CD4-positive, CD25-positive, alpha-beta regulatory T cell (primary cell): ENCODE data around the gene RNF213. TPM values are rescaled to one million over a fixed set of nuclear protein-coding genes. Genes with fewer than 3 reads are reported as not detected.

ENCODE experiments used
- ATAC-seq, 2 donors: fragments of 150-1000 bp; cut with Tn5 transposase; one replicate each; pipeline ENCODE4 v1.10.0; 2021; ENCODE audit warnings: low read depth in 2 of 2, moderate number of reproducible peaks in 2 of 2, moderate library complexity in 1 of 2
- DNase-seq, 3 donors: peaks; one replicate each; pipeline versions ENCODE4 v3.0.0 to v3.0.0-alpha.2; 2012 to 2022; ENCODE audit warnings: mixed read lengths in 1 of 3
- H3K27ac ChIP-seq: one replicate; pipeline ENCODE4 v1.7.0; 2013; ENCODE audit warnings: mild to moderate bottlenecking, low read length; ENCODE audit not compliant: insufficient read depth, poor library complexity, severe bottlenecking
- H3K27me3 ChIP-seq: one replicate; pipeline ENCODE4 v1.7.0; 2013; ENCODE audit warnings: low read length; ENCODE audit not compliant: control insufficient read depth, insufficient read depth
- H3K36me3 ChIP-seq: one replicate; pipeline ENCODE4 v1.7.0; 2013; ENCODE audit warnings: mild to moderate bottlenecking, low read length, moderate library complexity; ENCODE audit not compliant: control insufficient read depth, insufficient read depth
- H3K4me1 ChIP-seq: 2 replicates; pipeline ENCODE4 v1.7.0; 2013; ENCODE audit warnings: mild to moderate bottlenecking, low read length; ENCODE audit not compliant: insufficient read depth, control insufficient read depth, poor library complexity, severe bottlenecking
- H3K4me3 ChIP-seq: one replicate; pipeline ENCODE4 v1.7.0; 2013; ENCODE audit warnings: low read depth, mild to moderate bottlenecking, low read length, moderate library complexity
- H3K9me3 ChIP-seq, 2 experiments: 1 replicate in 1 of 2; 2 replicates in 1 of 2; pipeline ENCODE4 v1.7.0; 2013; ENCODE audit warnings: low read length in 2 of 2, mild to moderate bottlenecking in 1 of 2, moderate library complexity in 1 of 2; ENCODE audit not compliant: control insufficient read depth in 2 of 2
- H3K27ac Mint-ChIP-seq, 3 donors: one replicate each; pipeline ENCODE4 v1.8.0; 2020 to 2022; ENCODE audit warnings: mild to moderate bottlenecking in 3 of 3, mixed read lengths in 3 of 3, moderate library complexity in 2 of 3
- H3K27me3 Mint-ChIP-seq: one replicate; pipeline ENCODE4 v1.8.0; 2022; ENCODE audit warnings: mild to moderate bottlenecking, mixed read lengths
- H3K36me3 Mint-ChIP-seq: one replicate; pipeline ENCODE4 v1.8.0; 2020; ENCODE audit warnings: mixed read lengths
- H3K4me1 Mint-ChIP-seq, 4 donors: one replicate each; pipeline ENCODE4 v1.8.0; 2020 to 2022; ENCODE audit warnings: mixed read lengths in 4 of 4, mild to moderate bottlenecking in 1 of 4
- H3K4me3 Mint-ChIP-seq, 4 donors: one replicate each; pipeline ENCODE4 v1.8.0; 2020 to 2022; ENCODE audit warnings: mild to moderate bottlenecking in 4 of 4, mixed read lengths in 4 of 4, moderate library complexity in 3 of 4
- H3K9me3 Mint-ChIP-seq, 7 donors: one replicate each; pipeline ENCODE4 v1.8.0; 2020 to 2022; ENCODE audit warnings: mixed read lengths in 7 of 7, mild to moderate bottlenecking in 3 of 7, moderate library complexity in 2 of 7
- polyA plus RNA-seq, 4 donors: library from polyadenylated mRNA; unstranded; fragments of 300-500 nt; fragmentation: Illumina TruSeq; gene quantifications; one replicate each; pipeline ENCODE4 v1.2.3, GENCODE V29; 2021
- total RNA-seq: library from RNA; stranded (reverse); gene quantifications from one replicate; pipeline ENCODE4 v1.2.3, GENCODE V29; 2022

The RNF213 gene
- total and polyA plus RNA-seq, 5 donors from 2014 or later, result 27.6 to 666 (median 32.4) TPM

GRCh38 chr17:80364091-80364691 lies 103.5 kb downstream of the RNF213 start:
- no peaks in the 10 kb centered on the region for H3K27me3 ChIP-seq
- H3K4me1 ChIP-seq, result no peaks in the 10 kb centered on the region
- no peak overlapping the region for H3K4me3 Mint-ChIP-seq
- ATAC-seq (peak; percentile 7 to 28), DNase-seq (no peak)
- no peaks in the 10 kb centered on the region for H3K9me3 ChIP-seq
- no peaks in the 10 kb centered on the region for H3K4me1 Mint-ChIP-seq
- H3K27me3 Mint-ChIP-seq, result no peaks in the 10 kb centered on the region
- H3K27ac ChIP-seq, result no peak overlapping the region
- H3K9me3 Mint-ChIP-seq, result no peaks in the 10 kb centered on the region
- no peak overlapping the region for H3K4me3 ChIP-seq
- peak overlapping the region in 1 of 3 donors; percentile 43 for H3K27ac Mint-ChIP-seq
- H3K36me3 ChIP-seq, result peaks cover 95% of the 10 kb centered on the region
- H3K36me3 Mint-ChIP-seq, result peaks cover 50% of the 10 kb centered on the region

- Mint-ChIP-seq H3K27me3 (no peaks in the 10 kb centered on the region), H3K36me3 (peaks cover 45% of the 10 kb centered on the region), H3K27ac (no peak overlapping the region), H3K4me3 (no peak overlapping the region), H3K9me3 (no peaks in the 10 kb centered on the region), H3K4me1 (peaks cover 0 to 4% (median 0%) of the 10 kb centered on the region in 4 donors)
- Histone ChIP-seq H3K4me3 (no peak overlapping the region), H3K4me1 (no peaks in the 10 kb centered on the region), H3K27me3 (no peaks in the 10 kb centered on the region), H3K27ac (no peak overlapping the region), H3K9me3 (no peaks in the 10 kb centered on the region), H3K36me3 (peaks cover 95% of the 10 kb centered on the region)
- ATAC-seq, result no peak
- no peak for DNase-seq
Observed at GRCh38 chr17:80365001-80365965, 104.6 kb downstream of the RNF213 start.

- Mint-ChIP-seq H3K36me3 (peaks cover 42% of the 10 kb centered on the region), H3K9me3 (no peaks in the 10 kb centered on the region), H3K27ac (no peak overlapping the region), H3K4me1 (peaks cover 0 to 4% (median 0%) of the 10 kb centered on the region in 4 donors), H3K27me3 (no peaks in the 10 kb centered on the region), H3K4me3 (no peak overlapping the region)
- no peak overlapping the region for H3K27ac ChIP-seq
- no peaks in the 10 kb centered on the region for H3K9me3 ChIP-seq
- ATAC-seq, result no peak
- H3K4me1 ChIP-seq, result no peaks in the 10 kb centered on the region
- peaks cover 94% of the 10 kb centered on the region for H3K36me3 ChIP-seq
- H3K27me3 ChIP-seq, result no peaks in the 10 kb centered on the region
- no peak overlapping the region for H3K4me3 ChIP-seq
- no peak for DNase-seq
Observed at GRCh38 chr17:80365983-80366382, 105.3 kb downstream of the RNF213 start.

GRCh38 chr17:80367503-80367902 lies 106.9 kb downstream of the RNF213 start:
- Mint-ChIP-seq H3K9me3 (no peaks in the 10 kb centered on the region), H3K27me3 (no peaks in the 10 kb centered on the region), H3K36me3 (peaks cover 40% of the 10 kb centered on the region), H3K4me1 (peaks cover 0 to 4% (median 1%) of the 10 kb centered on the region in 4 donors), H3K4me3 (no peak overlapping the region), H3K27ac (no peak overlapping the region)
- Histone ChIP-seq H3K4me1 (no peaks in the 10 kb centered on the region), H3K36me3 (peaks cover 93% of the 10 kb centered on the region), H3K9me3 (no peaks in the 10 kb centered on the region), H3K27me3 (no peaks in the 10 kb centered on the region), H3K4me3 (no peak overlapping the region), H3K27ac (no peak overlapping the region)
- DNase-seq (no peak), ATAC-seq (no peak)

- no peaks in the 10 kb centered on the region for H3K9me3 ChIP-seq
- DNase-seq (no peak), ATAC-seq (no peak)
- Mint-ChIP-seq H3K4me3 (no peak overlapping the region), H3K9me3 (no peaks in the 10 kb centered on the region), H3K27ac (peak overlapping the region in 1 of 3 donors; percentile 35), H3K27me3 (no peaks in the 10 kb centered on the region), H3K4me1 (peaks cover 0 to 4% (median 1%) of the 10 kb centered on the region in 4 donors), H3K36me3 (peaks cover 46% of the 10 kb centered on the region)
- H3K4me1 ChIP-seq, result no peaks in the 10 kb centered on the region
- no peaks in the 10 kb centered on the region for H3K27me3 ChIP-seq
- H3K36me3 ChIP-seq, result peaks cover 91% of the 10 kb centered on the region
- H3K27ac ChIP-seq, result no peak overlapping the region
- no peak overlapping the region for H3K4me3 ChIP-seq
Observed at GRCh38 chr17:80371196-80371595, 110.5 kb downstream of the RNF213 start.

- no peak for DNase-seq
- H3K4me1 Mint-ChIP-seq, result peaks cover 0 to 4% (median 1%) of the 10 kb centered on the region in 4 donors
- no peaks in the 10 kb centered on the region for H3K9me3 Mint-ChIP-seq
- no peak overlapping the region for H3K4me3 ChIP-seq
- ATAC-seq, result no peak
- peaks cover 51% of the 10 kb centered on the region for H3K36me3 Mint-ChIP-seq
- no peaks in the 10 kb centered on the region for H3K4me1 ChIP-seq
- H3K36me3 ChIP-seq, result peaks cover 92% of the 10 kb centered on the region
- H3K27me3 Mint-ChIP-seq, result no peaks in the 10 kb centered on the region
- H3K9me3 ChIP-seq, result no peaks in the 10 kb centered on the region
- no peak overlapping the region for H3K27ac ChIP-seq
- peak overlapping the region in 1 of 3 donors; percentile 43 for H3K27ac Mint-ChIP-seq
- no peak overlapping the region for H3K4me3 Mint-ChIP-seq
- no peaks in the 10 kb centered on the region for H3K27me3 ChIP-seq
Observed at GRCh38 chr17:80372456-80372855, 111.8 kb downstream of the RNF213 start.

GRCh38 chr17:80372922-80373570 lies 112.4 kb downstream of the RNF213 start:
- Mint-ChIP-seq H3K27me3 (no peaks in the 10 kb centered on the region), H3K4me1 (peaks cover 0 to 4% (median 1%) of the 10 kb centered on the region in 4 donors), H3K36me3 (peaks cover 52% of the 10 kb centered on the region), H3K4me3 (no peak overlapping the region), H3K9me3 (peaks cover 0 to 1% (median 0%) of the 10 kb centered on the region in 7 donors), H3K27ac (peak overlapping the region in 1 of 3 donors; percentile 43)
- Histone ChIP-seq H3K27me3 (no peaks in the 10 kb centered on the region), H3K36me3 (peaks cover 92% of the 10 kb centered on the region), H3K27ac (no peak overlapping the region), H3K4me1 (no peaks in the 10 kb centered on the region), H3K9me3 (no peaks in the 10 kb centered on the region), H3K4me3 (no peak overlapping the region)
- DNase-seq (no peak), ATAC-seq (no peak)
